ENCODE measurements around the gene DNAH12.
"Not testable (repeated sequence)": the region's sequence is repeated elsewhere in the genome, so short reads cannot be mapped to it uniquely, and the experiment has no call there.

Gene DNAH12

DNA sequence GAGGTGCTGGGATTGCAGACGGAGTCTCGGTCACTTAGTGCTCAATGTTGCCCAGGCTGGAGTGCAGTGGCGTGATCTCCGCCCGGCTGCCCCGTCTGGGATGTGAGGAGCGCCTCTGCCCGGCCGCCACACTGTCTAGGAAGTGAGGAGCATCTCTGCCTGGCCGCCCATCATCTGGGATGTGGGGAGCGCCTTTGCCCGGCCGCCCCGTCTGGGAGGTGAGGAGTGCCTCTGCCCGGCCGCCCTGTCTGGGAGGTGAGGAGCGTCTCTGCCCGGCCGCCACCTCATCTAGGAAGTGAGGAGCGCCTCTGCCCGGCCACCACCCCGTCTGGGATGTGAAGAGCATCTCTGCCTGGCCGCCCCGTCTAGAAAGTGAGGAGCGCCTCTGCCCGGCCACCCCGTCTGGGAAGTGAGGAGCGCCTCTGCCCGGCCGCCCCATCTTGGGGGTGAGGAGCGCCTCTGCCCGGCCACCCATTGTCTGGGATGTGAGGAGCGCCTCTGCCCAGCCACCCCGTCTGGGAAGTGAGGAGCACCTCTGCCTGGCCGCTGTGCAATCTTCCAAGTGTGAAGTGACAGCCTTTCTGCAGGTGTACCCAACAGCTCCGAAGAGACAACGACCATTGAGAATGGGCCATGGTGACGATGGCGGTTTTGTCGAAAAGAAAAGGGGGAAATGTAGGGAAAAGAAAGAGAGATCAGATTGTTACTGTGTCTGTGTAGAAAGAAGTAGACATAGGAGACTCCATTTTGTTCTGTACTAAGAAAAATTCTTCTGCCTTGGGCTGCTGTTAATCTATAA lies 205.7 kb downstream of the DNAH12 start:
- not testable (repeated sequence) for H3K36me3 ChIP-seq (ENCODE audit: control insufficient read depth, insufficient read depth, low read length); H3K27me3 ChIP-seq (ENCODE audit: control insufficient read depth, insufficient read depth, low read length); H3K9me3 ChIP-seq (ENCODE audit: control insufficient read depth, low read length); H3K4me3 ChIP-seq (ENCODE audit: low read length); H3K4me1 ChIP-seq (ENCODE audit: control insufficient read depth, insufficient read depth, low read length); H3K9ac ChIP-seq (ENCODE audit: low read length)

DNA sequence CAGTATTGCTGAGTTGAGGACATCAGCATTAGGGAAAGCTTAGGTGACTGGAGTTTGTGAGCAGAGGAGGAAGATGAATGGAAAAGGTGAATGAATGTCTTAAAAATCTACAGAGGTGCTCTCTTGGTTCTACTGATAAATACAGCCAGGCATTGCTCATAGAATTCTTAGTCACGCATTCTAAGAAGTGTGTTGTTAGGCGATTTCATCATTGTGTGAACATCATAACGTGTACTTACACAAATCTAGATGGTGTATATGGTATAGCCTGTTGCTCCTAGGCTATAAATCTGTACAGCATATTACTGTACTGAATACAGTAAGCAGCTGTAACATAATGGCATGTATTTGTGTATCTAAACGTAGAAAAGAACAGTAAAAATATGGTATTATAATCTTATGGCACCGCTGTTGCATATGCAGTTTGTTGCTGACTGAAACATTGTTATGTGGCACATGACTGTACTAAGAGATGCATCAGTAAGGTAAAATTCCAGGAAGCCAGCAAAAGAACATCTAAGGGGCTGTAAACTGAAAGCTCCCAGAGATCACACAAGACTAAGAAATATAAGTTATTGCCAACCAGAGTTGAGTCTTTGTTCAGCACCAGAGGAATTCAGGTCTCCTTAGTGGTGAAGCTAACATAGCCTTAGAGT lies 208.7 kb downstream of the DNAH12 start:
- Histone ChIP-seq H3K27me3 (ENCODE audit: control insufficient read depth, insufficient read depth, low read length) (no peaks in the 10 kb centered on the region), H3K9me3 (ENCODE audit: control insufficient read depth, low read length) (no peaks in the 10 kb centered on the region), H3K4me1 (ENCODE audit: control insufficient read depth, insufficient read depth, low read length) (no peaks in the 10 kb centered on the region), H3K36me3 (ENCODE audit: control insufficient read depth, insufficient read depth, low read length) (no peaks in the 10 kb centered on the region), H3K4me3 (ENCODE audit: low read length) (no peak overlapping the region), H3K9ac (ENCODE audit: low read length) (no peak overlapping the region)

GRCh38 chr3:57331078-57331610 lies 213.0 kb downstream of the DNAH12 start:
- Histone ChIP-seq H3K9me3 (ENCODE audit: control insufficient read depth, low read length) (no peaks in the 10 kb centered on the region), H3K27me3 (ENCODE audit: control insufficient read depth, insufficient read depth, low read length) (no peaks in the 10 kb centered on the region), H3K36me3 (ENCODE audit: control insufficient read depth, insufficient read depth, low read length) (no peaks in the 10 kb centered on the region), H3K9ac (ENCODE audit: low read length) (no peak overlapping the region), H3K4me1 (ENCODE audit: control insufficient read depth, insufficient read depth, low read length) (no peaks in the 10 kb centered on the region), H3K4me3 (ENCODE audit: low read length) (no peak overlapping the region)

DNA sequence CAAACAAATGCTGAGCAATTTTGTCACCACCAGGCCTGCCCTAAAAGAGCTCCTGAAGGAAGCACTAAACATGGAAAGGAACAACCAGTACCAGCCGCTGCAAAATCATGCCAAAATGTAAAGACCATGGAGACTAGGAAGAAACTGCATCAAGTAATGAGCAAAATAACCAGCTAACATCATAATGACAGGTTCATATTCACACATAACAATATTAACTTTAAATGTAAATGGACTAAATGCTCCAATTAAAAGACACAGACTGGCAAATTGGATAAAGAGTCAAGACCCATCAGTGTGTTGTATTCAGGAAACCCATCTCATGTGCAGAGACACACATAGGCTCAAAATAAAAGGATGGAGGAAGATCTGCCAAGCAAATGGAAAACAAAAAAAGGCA lies 217.6 kb downstream of the DNAH12 start:
- H3K27me3 ChIP-seq (ENCODE audit: control insufficient read depth, insufficient read depth, low read length); H3K36me3 ChIP-seq (ENCODE audit: control insufficient read depth, insufficient read depth, low read length); H3K4me3 ChIP-seq (ENCODE audit: low read length); H3K4me1 ChIP-seq (ENCODE audit: control insufficient read depth, insufficient read depth, low read length); H3K9ac ChIP-seq (ENCODE audit: low read length); H3K9me3 ChIP-seq (ENCODE audit: control insufficient read depth, low read length): not testable (repeated sequence)

GRCh38 chr3:57314204-57314603 lies 229.9 kb downstream of the DNAH12 start:
- Histone ChIP-seq H3K9ac (ENCODE audit: low read length) (no peak overlapping the region), H3K27me3 (ENCODE audit: control insufficient read depth, insufficient read depth, low read length) (no peaks in the 10 kb centered on the region), H3K36me3 (ENCODE audit: control insufficient read depth, insufficient read depth, low read length) (no peaks in the 10 kb centered on the region), H3K4me1 (ENCODE audit: control insufficient read depth, insufficient read depth, low read length) (no peaks in the 10 kb centered on the region), H3K4me3 (ENCODE audit: low read length) (no peak overlapping the region), H3K9me3 (ENCODE audit: control insufficient read depth, low read length) (no peaks in the 10 kb centered on the region)

- H3K9ac ChIP-seq (ENCODE audit: low read length), result no peak overlapping the region
These were observed 234.3 kb downstream of the DNAH12 start for GRCh38 chr3:57309769-57310360.

GRCh38 chr3:57303520-57303919 lies 240.6 kb downstream of the DNAH12 start:
- H3K9ac ChIP-seq (ENCODE audit: low read length); H3K4me3 ChIP-seq (ENCODE audit: low read length); H3K36me3 ChIP-seq (ENCODE audit: control insufficient read depth, insufficient read depth, low read length); H3K27me3 ChIP-seq (ENCODE audit: control insufficient read depth, insufficient read depth, low read length); H3K9me3 ChIP-seq (ENCODE audit: control insufficient read depth, low read length); H3K4me1 ChIP-seq (ENCODE audit: control insufficient read depth, insufficient read depth, low read length): not testable (repeated sequence)

More at GRCh38 chr3:57309769-57310360, 234.3 kb downstream of the DNAH12 start:
- no peaks in the 10 kb centered on the region for H3K27me3 ChIP-seq (ENCODE audit: control insufficient read depth, insufficient read depth, low read length)
- H3K9me3 ChIP-seq (ENCODE audit: control insufficient read depth, low read length), result no peaks in the 10 kb centered on the region
- H3K4me3 ChIP-seq (ENCODE audit: low read length), result no peak overlapping the region
- H3K4me1 ChIP-seq (ENCODE audit: control insufficient read depth, insufficient read depth, low read length), result no peaks in the 10 kb centered on the region
- no peaks in the 10 kb centered on the region for H3K36me3 ChIP-seq (ENCODE audit: control insufficient read depth, insufficient read depth, low read length)

DNA sequence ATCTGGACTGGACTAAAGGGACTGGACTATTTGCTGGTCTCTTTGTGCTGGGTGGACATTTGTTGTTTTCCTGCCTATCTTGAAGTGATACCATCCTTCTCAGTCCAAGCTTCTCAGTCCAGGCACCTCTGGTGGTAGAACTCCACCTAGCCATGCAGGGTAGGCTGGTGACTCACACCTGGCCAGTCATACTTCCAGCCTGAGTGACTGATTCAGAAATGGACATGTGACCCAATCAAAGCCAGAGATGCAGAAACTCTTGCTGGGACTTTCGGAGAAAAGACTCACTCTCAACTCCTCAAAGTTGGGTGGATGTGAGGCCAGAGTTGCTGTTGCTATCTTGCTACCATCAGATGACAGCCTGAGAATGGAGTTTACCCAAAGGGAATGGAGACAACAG lies 246.1 kb downstream of the DNAH12 start:
- Histone ChIP-seq H3K4me1 (ENCODE audit: control insufficient read depth, insufficient read depth, low read length) (no peaks in the 10 kb centered on the region), H3K36me3 (ENCODE audit: control insufficient read depth, insufficient read depth, low read length) (no peaks in the 10 kb centered on the region)

DNA sequence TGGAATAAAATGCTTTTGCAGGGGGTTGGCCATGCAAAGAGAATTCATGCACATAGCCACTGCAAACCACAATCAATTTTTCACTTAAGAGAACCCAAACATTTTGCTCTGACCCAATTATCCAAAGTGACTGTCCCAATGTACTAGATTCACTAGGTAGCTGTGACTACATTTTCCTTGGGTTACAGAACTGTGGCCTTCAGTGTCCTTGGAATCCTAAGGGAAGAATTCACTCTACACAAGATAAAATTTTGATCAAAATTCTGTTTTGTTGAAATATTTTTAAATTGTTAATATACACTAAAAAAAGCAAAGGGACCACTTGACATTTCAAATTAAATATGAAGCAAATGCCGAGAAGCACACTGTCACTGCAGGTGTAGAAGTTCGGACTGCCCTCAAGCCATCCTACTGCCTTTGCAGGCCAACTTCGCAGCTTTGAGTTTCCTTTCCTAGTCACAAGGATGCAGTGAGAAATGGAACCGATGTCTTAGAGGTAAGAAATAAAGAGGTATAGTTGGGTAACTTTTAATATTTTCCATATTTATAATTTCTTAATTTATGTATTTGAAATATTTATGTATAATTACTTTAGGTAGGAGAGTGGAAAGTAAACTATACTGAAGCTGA lies 251.1 kb downstream of the DNAH12 start:
- Histone ChIP-seq H3K36me3 (ENCODE audit: control insufficient read depth, insufficient read depth, low read length) (no peaks in the 10 kb centered on the region), H3K4me3 (ENCODE audit: low read length) (no peak overlapping the region), H3K27me3 (ENCODE audit: control insufficient read depth, insufficient read depth, low read length) (no peaks in the 10 kb centered on the region), H3K4me1 (ENCODE audit: control insufficient read depth, insufficient read depth, low read length) (no peaks in the 10 kb centered on the region), H3K9ac (ENCODE audit: low read length) (no peak overlapping the region), H3K9me3 (ENCODE audit: control insufficient read depth, low read length) (no peaks in the 10 kb centered on the region)

More for the DNA sequence above, 246.1 kb downstream of the DNAH12 start:
- Histone ChIP-seq H3K27me3 (ENCODE audit: control insufficient read depth, insufficient read depth, low read length) (no peaks in the 10 kb centered on the region), H3K9ac (ENCODE audit: low read length) (no peak overlapping the region), H3K9me3 (ENCODE audit: control insufficient read depth, low read length) (no peaks in the 10 kb centered on the region), H3K4me3 (ENCODE audit: low read length) (no peak overlapping the region)

DNA sequence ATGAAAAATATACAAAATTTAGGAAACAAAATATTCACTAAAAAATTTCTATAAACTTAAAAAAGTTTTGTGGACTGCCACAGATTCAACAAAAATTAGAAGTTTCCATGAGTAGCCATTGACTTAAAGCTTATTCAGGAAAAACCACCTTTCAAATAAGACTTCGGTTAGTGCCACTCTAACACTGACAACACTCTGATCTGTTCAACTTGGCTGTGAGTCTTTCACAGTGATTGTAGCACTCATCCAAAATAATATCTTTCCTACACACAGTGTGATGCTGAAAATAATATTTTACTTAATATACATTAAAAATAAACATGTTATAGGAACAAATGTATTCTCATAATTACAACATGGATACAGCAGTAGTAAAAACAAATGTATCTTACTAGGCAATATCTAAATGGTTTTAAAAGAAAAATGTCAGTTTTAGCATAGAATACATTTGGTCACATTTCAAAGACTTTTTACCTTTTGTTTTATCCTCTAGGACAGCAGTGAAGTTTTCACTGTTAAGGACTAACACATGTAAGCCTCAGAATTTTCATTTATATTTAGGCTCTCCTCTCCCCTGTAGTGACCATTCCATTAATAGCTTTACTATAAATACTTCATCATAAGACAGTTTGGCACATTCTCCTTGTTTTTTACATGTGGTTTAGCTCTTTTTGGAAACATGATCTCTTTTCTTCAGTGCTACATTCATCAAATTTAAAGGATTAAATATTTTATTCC lies 251.8 kb downstream of the DNAH12 start, which contains the start of gene ASB14:
Gene ASB14, minus strand, starts transcription at position 527 of the 738 bp plus-strand sequence. CDS start 652 bp downstream, outside the sequence.
- no peaks in the 10 kb centered on the region for H3K36me3 ChIP-seq (ENCODE audit: control insufficient read depth, insufficient read depth, low read length)
- H3K4me1 ChIP-seq (ENCODE audit: control insufficient read depth, insufficient read depth, low read length), result no peaks in the 10 kb centered on the region
- no peak within 1 kb of the TSS for H3K9ac ChIP-seq (ENCODE audit: low read length)
- no peaks in the 10 kb centered on the region for H3K27me3 ChIP-seq (ENCODE audit: control insufficient read depth, insufficient read depth, low read length)
- H3K4me3 ChIP-seq (ENCODE audit: low read length), result no peak within 1 kb of the TSS
- no peaks in the 10 kb centered on the region for H3K9me3 ChIP-seq (ENCODE audit: control insufficient read depth, low read length)

DNA sequence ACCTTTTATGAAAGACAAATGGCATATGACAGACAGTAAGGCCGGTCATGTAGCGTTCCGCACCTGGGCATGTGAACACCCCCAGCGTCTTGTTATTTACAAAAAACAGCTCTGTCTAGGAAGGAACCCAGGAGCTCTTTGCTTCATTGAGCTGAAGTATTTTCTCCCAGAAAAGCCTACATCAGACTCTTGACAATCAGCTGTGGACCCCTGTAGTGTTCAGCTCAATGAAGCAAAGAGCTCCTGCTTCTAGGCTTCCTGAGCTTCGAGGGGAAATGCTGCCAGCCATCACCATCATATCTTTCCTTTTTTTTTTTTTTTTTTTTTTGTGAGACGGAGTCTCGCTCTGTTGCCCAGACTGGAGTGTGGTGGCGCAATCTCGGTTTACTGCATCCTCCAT lies 255.7 kb downstream of the DNAH12 start:
- no peak overlapping the region for H3K9ac ChIP-seq (ENCODE audit: low read length)
- H3K4me1 ChIP-seq (ENCODE audit: control insufficient read depth, insufficient read depth, low read length), result no peaks in the 10 kb centered on the region
- no peaks in the 10 kb centered on the region for H3K36me3 ChIP-seq (ENCODE audit: control insufficient read depth, insufficient read depth, low read length)
- no peak overlapping the region for H3K4me3 ChIP-seq (ENCODE audit: low read length)
- H3K27me3 ChIP-seq (ENCODE audit: control insufficient read depth, insufficient read depth, low read length), result no peaks in the 10 kb centered on the region
- H3K9me3 ChIP-seq (ENCODE audit: control insufficient read depth, low read length), result no peaks in the 10 kb centered on the region
